Endothelial cell of umbilical vein (primary cell): ENCODE results near the gene GRK4. TPM values are rescaled to one million over a fixed set of nuclear protein-coding genes. Genes with fewer than 3 reads are reported as not detected.

Experiments
- BruUV-seq: library from RNA; stranded (reverse); fragments of 400-500 nt; replicated peaks from 2 replicates; lab custom pipeline; 2021; lab: Mats Ljungman, UMichigan
- CTCF ChIA-PET: fragments of 300-600, 350-600 bp; sonication (Branson Sonifier 250); formaldehyde crosslinking; loops from one replicate; lab custom pipeline; 2021; ENCODE audit warnings: antibody characterized with exemption, inconsistent platforms; lab: Charles Lee
- POLR2A ChIA-PET: fragments of 300-600, 350-600 bp; sonication (Branson Sonifier 250); formaldehyde crosslinking; loops from one replicate; lab custom pipeline; 2021; ENCODE audit warnings: antibody characterized with exemption, inconsistent platforms; lab: Charles Lee
- DNase-seq: peaks from one replicate; pipeline ENCODE4 v3.0.0-alpha.2; 2011; ENCODE audit warnings: low read depth, low spot score
- FAIRE-seq: peaks from 2 replicates; lab custom pipeline; 2011; peaks lifted over from hg19 to GRCh38; lab: Jason Lieb, UNC
- H2AFZ ChIP-seq: 2 replicates; pipeline ENCODE4 v1.6.0; 2012; ENCODE audit warnings: low read depth, low read length, control low read depth, inconsistent platforms
- H3K27ac ChIP-seq: 2 replicates; pipeline ENCODE4 v1.5.1; 2011; ENCODE audit warnings: low read depth, mild to moderate bottlenecking, control low read depth, low read length, moderate library complexity; ENCODE audit not compliant: insufficient read depth
- H3K27me3 ChIP-seq, 2 experiments: 2 replicates each; pipeline versions ENCODE4 v1.6.0 to v1.6.1; 2011; ENCODE audit warnings: low read length in 2 of 2, mixed read lengths in 1 of 2; ENCODE audit not compliant: control insufficient read depth in 2 of 2, insufficient read depth in 2 of 2
- H3K36me3 ChIP-seq, 2 experiments: 2 replicates in 1 of 2; 3 replicates in 1 of 2; pipeline ENCODE4 v1.5.1; 2011; ENCODE audit warnings: low read length in 2 of 2, mild to moderate bottlenecking in 1 of 2, moderate library complexity in 1 of 2; ENCODE audit not compliant: control insufficient read depth in 2 of 2, insufficient read depth in 2 of 2; ENCODE audit errors: extremely low read depth in 1 of 2
- H3K4me1 ChIP-seq: 3 replicates; pipeline ENCODE4 v1.5.1; 2011; ENCODE audit warnings: mild to moderate bottlenecking, low read length; ENCODE audit not compliant: control insufficient read depth, insufficient read depth; ENCODE audit errors: extremely low read depth
- H3K4me2 ChIP-seq: 2 replicates; pipeline ENCODE4 v1.6.1; 2011; ENCODE audit warnings: low read length, control low read depth, mixed read lengths; ENCODE audit not compliant: insufficient read depth
- H3K4me3 ChIP-seq, 3 experiments: fragments of 200-600 bp in 1 of 3; sonication (generic), shearing (Covaris generic) in 1 of 3; replicated peaks in 1 of 3; 2 replicates each; pipeline ENCODE4 v1.5.1; 2011 to 2016; ENCODE audit warnings: control low read depth in 3 of 3, low read length in 3 of 3, mild to moderate bottlenecking in 2 of 3, inconsistent platforms in 1 of 3, low read depth in 1 of 3, moderate library complexity in 1 of 3; ENCODE audit not compliant: insufficient read depth in 1 of 3
- H3K79me2 ChIP-seq: 2 replicates; pipeline ENCODE4 v1.6.0; 2012; ENCODE audit warnings: low read length, inconsistent platforms; ENCODE audit not compliant: control insufficient read depth, insufficient read depth
- H3K9ac ChIP-seq: replicated peaks from 2 replicates; pipeline ENCODE3; 2011; ENCODE audit warnings: low read length, control low read depth; ENCODE audit not compliant: insufficient read depth; ENCODE audit errors: extremely low read depth
- H3K9me1 ChIP-seq: replicated peaks from 3 replicates; pipeline ENCODE4 v1.6.0; 2011; ENCODE audit warnings: mild to moderate bottlenecking, low read length; ENCODE audit not compliant: control insufficient read depth, insufficient read depth; ENCODE audit errors: extremely low read depth
- H3K9me3 ChIP-seq: replicated peaks from 2 replicates; pipeline ENCODE4 v1.5.1; 2012; ENCODE audit warnings: low read length, inconsistent platforms; ENCODE audit not compliant: control insufficient read depth, insufficient read depth
- H4K20me1 ChIP-seq: replicated peaks from 2 replicates; pipeline ENCODE3; 2011; ENCODE audit warnings: mild to moderate bottlenecking, low read length; ENCODE audit not compliant: control insufficient read depth, insufficient read depth; ENCODE audit errors: extremely low read depth
- EZH2 ChIP-seq: IDR thresholded peaks from 2 replicates; pipeline ENCODE4 v1.6.1; 2012; ENCODE audit warnings: borderline replicate concordance, low read depth, mild to moderate bottlenecking, moderate library complexity, low read length, inconsistent platforms; ENCODE audit not compliant: severe bottlenecking
- FOS ChIP-seq: IDR thresholded peaks from 2 replicates; pipeline ENCODE4 v1.6.1; 2011; ENCODE audit warnings: mild to moderate bottlenecking, low read length, moderate library complexity, borderline replicate concordance; ENCODE audit not compliant: insufficient read depth
- GATA2 ChIP-seq: IDR thresholded peaks from 2 replicates; pipeline ENCODE4 v1.7.0; 2011; ENCODE audit warnings: low read depth, mild to moderate bottlenecking, moderate library complexity, mixed read lengths, low read length; ENCODE audit not compliant: insufficient read length, insufficient read depth
- JUN ChIP-seq: IDR thresholded peaks from 2 replicates; pipeline ENCODE4 v1.6.1; 2011; ENCODE audit warnings: borderline replicate concordance, low read depth; ENCODE audit not compliant: insufficient read length, insufficient read depth
- MAX ChIP-seq: IDR thresholded peaks from 2 replicates; pipeline ENCODE4 v1.6.1; 2011; ENCODE audit not compliant: insufficient read depth, insufficient read length
- MYC ChIP-seq: IDR thresholded peaks from one replicate; pipeline ENCODE4 v1.6.1; 2011; ENCODE audit warnings: mild to moderate bottlenecking, low read depth, low read length
- POLR2A ChIP-seq: IDR thresholded peaks from 2 replicates; pipeline ENCODE4 v1.6.1; 2012; ENCODE audit warnings: low read depth, mild to moderate bottlenecking, control low read depth, low read length
- POLR2AphosphoS5 ChIP-seq: IDR thresholded peaks from 2 replicates; pipeline ENCODE4 v1.6.1; 2012; ENCODE audit warnings: low read depth, mild to moderate bottlenecking, control low read depth, low read length, moderate library complexity; ENCODE audit not compliant: insufficient read depth
- dilution Hi-C: fragments of 300-500 bp; cut with MboI; formaldehyde crosslinking; loops from one replicate; pipeline ENCODE4 v1.15.0; 2019; ENCODE audit warnings: low sequenced_read_pairs; ENCODE audit not compliant: extremely low pct_ligation_motif_present
- intact Hi-C: fragments of 100-400 bp; cut with micrococcal nuclease; formaldehyde crosslinking; loops from one replicate; pipeline ENCODE4 v1.10.0; 2022
- polyA plus RNA-seq, 4 experiments: library from polyadenylated mRNA; depleted of rRNA in 3 of 4; stranded (reverse) in 3 of 4; unstranded in 1 of 4; fragments of >200 nt; gene quantifications; 2 replicates each; pipeline versions ENCODE4 v1.2.1 to v1.2.3, GENCODE V29; 2011 to 2012; ENCODE audit warnings: missing spikeins in 1 of 4
- total RNA-seq: library from RNA; stranded (reverse); gene quantifications from 2 replicates; pipeline ENCODE4 v1.2.3, GENCODE V29; 2021
- TF ChIP-seq, protein P1 (sequence below), 2 donors: IDR thresholded peaks; 1 replicate in 1 of 2; 2 replicates in 1 of 2; pipeline ENCODE4 v1.5.1; 2011; ENCODE audit warnings: low read length in 2 of 2, mild to moderate bottlenecking in 2 of 2, moderate library complexity in 2 of 2, control low read depth in 1 of 2, inconsistent platforms in 1 of 2, low read depth in 1 of 2; ENCODE audit not compliant: insufficient read depth in 1 of 2; ENCODE audit errors: extremely low read depth in 1 of 2

Gene GRK4
- total and polyA plus RNA-seq, 2 donors (not counting 3 experiments of a cell fraction or from before 2014, with no cell fraction given): 3.1 to 6.3 TPM

- TF ChIP-seq POLR2A (no peak), JUN (no peak), GATA2 (no peak), FOS (no peak), MYC (no peak), EZH2 (no peak), POLR2AphosphoS5 (no peak), MAX (no peak)
- TF ChIP-seq, protein P1, sequence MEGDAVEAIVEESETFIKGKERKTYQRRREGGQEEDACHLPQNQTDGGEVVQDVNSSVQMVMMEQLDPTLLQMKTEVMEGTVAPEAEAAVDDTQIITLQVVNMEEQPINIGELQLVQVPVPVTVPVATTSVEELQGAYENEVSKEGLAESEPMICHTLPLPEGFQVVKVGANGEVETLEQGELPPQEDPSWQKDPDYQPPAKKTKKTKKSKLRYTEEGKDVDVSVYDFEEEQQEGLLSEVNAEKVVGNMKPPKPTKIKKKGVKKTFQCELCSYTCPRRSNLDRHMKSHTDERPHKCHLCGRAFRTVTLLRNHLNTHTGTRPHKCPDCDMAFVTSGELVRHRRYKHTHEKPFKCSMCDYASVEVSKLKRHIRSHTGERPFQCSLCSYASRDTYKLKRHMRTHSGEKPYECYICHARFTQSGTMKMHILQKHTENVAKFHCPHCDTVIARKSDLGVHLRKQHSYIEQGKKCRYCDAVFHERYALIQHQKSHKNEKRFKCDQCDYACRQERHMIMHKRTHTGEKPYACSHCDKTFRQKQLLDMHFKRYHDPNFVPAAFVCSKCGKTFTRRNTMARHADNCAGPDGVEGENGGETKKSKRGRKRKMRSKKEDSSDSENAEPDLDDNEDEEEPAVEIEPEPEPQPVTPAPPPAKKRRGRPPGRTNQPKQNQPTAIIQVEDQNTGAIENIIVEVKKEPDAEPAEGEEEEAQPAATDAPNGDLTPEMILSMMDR (IDR thresholded peaks at IDR 0.05; ENCODE audit: extremely low read depth in 1 of 2, insufficient read depth in 1 of 2, low read depth in 1 of 2, low read length in 2 of 2): no peak
- H3K9me3 ChIP-seq: no peaks in the 10 kb centered on the region
- peak overlapping the region; percentile 25 for H3K4me2 ChIP-seq
- H3K9ac ChIP-seq: no peak overlapping the region
- H3K27me3 ChIP-seq: no peaks in the 10 kb centered on the region
- dilution Hi-C loops (no loop called here), intact Hi-C loops (no loop called here)
- H3K4me1 ChIP-seq: peaks cover 7% of the 10 kb centered on the region
- ChIA-PET POLR2A (no interaction called here), CTCF (interaction anchor here (0.6 to 1.2 kb wide), 3 partner anchors 63 to 489 kb away, joined by 3 read pairs; partner anchors contain the start of gene TNIP2)
- H3K27ac ChIP-seq: no peak overlapping the region
- H3K79me2 ChIP-seq: no peaks in the 10 kb centered on the region
- no peaks in the 10 kb centered on the region for H3K9me1 ChIP-seq
- H2AFZ ChIP-seq: peak overlapping the region; percentile 93
- peak; percentile 52 for FAIRE-seq
- H3K4me3 ChIP-seq: peak overlapping the region; percentile 16 to 44 (median 41)
- no peaks in the 10 kb centered on the region for H4K20me1 ChIP-seq
- no peaks in the 10 kb centered on the region for H3K36me3 ChIP-seq
- BruUV-seq: no TSS peak
- DNase-seq: peak; percentile 44
These were observed 78.1 kb downstream of the GRK4 start for GRCh38 chr4:3041192-3042142.
